Tibial nerve (tissue), 3 donors: ENCODE measurements around the gene ASB3.

Source experiments
- POLR2A ChIP-seq, 2 donors: fragments of 450-650 bp; IDR thresholded peaks; one replicate each; pipeline ENCODE4 v1.6.1; 2017; ENCODE audit warnings: antibody characterized with exemption in 2 of 2, mild to moderate bottlenecking in 2 of 2, moderate library complexity in 2 of 2
- TF ChIP-seq, protein P1 (sequence below), 5 experiments: fragments of 200-600 bp in 3 of 5; fragments of 450-650 bp in 2 of 5; sonication (generic) in 3 of 5; IDR thresholded peaks; one replicate each; pipeline ENCODE4 v1.5.1; 2016 to 2019; ENCODE audit warnings: antibody characterized with exemption in 5 of 5, mild to moderate bottlenecking in 3 of 5, moderate library complexity in 2 of 5

DNA sequence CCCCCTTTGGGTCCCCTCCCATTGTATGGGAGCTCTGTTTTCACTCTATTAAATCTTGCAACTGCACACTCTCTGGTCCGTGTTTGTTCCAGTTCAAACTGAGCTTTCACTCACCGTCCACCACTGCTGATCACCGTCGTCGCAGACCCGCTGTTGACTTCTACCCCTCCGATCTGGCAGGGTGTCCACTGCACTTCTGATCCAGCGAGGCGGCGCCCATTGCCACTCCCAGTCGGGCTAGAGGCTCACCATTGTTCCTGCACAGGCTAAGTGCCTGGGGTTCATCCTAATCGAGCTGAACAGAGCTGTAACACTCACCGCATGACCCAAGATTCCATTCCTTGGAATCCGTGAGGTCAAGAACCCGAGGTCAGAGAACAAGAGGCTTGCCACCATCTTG lies 30.1 kb downstream of the ASB3 start:
- TF ChIP-seq, protein P1, sequence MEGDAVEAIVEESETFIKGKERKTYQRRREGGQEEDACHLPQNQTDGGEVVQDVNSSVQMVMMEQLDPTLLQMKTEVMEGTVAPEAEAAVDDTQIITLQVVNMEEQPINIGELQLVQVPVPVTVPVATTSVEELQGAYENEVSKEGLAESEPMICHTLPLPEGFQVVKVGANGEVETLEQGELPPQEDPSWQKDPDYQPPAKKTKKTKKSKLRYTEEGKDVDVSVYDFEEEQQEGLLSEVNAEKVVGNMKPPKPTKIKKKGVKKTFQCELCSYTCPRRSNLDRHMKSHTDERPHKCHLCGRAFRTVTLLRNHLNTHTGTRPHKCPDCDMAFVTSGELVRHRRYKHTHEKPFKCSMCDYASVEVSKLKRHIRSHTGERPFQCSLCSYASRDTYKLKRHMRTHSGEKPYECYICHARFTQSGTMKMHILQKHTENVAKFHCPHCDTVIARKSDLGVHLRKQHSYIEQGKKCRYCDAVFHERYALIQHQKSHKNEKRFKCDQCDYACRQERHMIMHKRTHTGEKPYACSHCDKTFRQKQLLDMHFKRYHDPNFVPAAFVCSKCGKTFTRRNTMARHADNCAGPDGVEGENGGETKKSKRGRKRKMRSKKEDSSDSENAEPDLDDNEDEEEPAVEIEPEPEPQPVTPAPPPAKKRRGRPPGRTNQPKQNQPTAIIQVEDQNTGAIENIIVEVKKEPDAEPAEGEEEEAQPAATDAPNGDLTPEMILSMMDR (IDR thresholded peaks at IDR 0.05) = no peak
- TF ChIP-seq POLR2A (IDR thresholded peaks at IDR 0.05) = no peak
